ENCODE results near the gene PRKAR2A.
"Not testable (repeated sequence)": the region's sequence is repeated elsewhere in the genome, so short reads cannot be mapped to it uniquely, and the experiment has no call there.

DNA sequence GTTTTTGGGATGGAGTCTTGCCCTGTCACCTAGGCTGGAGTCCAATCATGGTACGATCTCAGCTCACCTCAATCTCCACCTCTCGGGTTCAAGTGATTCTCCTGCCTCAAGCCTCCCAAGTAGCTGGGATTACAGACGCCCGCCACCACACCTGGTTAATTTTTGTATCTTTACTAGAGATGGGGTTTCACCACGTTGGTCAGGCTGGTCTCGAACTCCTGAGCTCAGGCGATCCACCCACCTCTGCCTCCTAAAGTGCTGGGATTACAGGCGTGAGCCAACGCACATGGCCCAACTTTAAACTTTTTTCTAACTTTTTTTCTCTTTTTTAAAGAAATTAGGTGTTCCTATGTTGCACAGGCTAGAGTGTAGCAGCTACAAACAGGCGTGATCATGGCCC, 19.8 kb downstream of the PRKAR2A start:
- TF ChIP-seq, protein P1, sequence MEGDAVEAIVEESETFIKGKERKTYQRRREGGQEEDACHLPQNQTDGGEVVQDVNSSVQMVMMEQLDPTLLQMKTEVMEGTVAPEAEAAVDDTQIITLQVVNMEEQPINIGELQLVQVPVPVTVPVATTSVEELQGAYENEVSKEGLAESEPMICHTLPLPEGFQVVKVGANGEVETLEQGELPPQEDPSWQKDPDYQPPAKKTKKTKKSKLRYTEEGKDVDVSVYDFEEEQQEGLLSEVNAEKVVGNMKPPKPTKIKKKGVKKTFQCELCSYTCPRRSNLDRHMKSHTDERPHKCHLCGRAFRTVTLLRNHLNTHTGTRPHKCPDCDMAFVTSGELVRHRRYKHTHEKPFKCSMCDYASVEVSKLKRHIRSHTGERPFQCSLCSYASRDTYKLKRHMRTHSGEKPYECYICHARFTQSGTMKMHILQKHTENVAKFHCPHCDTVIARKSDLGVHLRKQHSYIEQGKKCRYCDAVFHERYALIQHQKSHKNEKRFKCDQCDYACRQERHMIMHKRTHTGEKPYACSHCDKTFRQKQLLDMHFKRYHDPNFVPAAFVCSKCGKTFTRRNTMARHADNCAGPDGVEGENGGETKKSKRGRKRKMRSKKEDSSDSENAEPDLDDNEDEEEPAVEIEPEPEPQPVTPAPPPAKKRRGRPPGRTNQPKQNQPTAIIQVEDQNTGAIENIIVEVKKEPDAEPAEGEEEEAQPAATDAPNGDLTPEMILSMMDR (conservative IDR thresholded peaks at IDR 0.05 in 1 of 2, IDR thresholded peaks at IDR 0.05 in 1 of 2; ENCODE audit: extremely low read depth in 1 of 2, insufficient read depth in 1 of 2, low read depth in 1 of 2, low read length in 2 of 2) = not testable (repeated sequence)
- not testable (repeated sequence) for TF ChIP-seq EZH2 (IDR thresholded peaks at IDR 0.05; ENCODE audit: borderline replicate concordance, low read length)

Measured in mammary epithelial cell (primary cell).